ENCODE measurements around the gene ITSN2.

GRCh38 chr2:24336811-24337210 is 23.5 kb downstream of the ITSN2 start:
- TF ChIP-seq CTCF (IDR thresholded peaks at IDR 0.05) (no peak), POLR2A (IDR thresholded peaks at IDR 0.05) (no peak)
